Kidney (tissue), 14 donors: ENCODE data around the gene ZNF184. TPM values are rescaled to one million over a fixed set of nuclear protein-coding genes. Genes with fewer than 3 reads are reported as not detected.
A peak's percentile ranks its signal among the peaks of the same experiment; 100 is the strongest.

Source experiments
- DNase-seq, 5 donors: peaks; one replicate each; pipeline ENCODE4 v3.0.0-alpha.2; 2013 to 2020
- FAIRE-seq: peaks from 2 replicates; lab custom pipeline; 2012; peaks lifted over from hg19 to GRCh38; lab: Jason Lieb, UNC
- H3K27ac ChIP-seq, 2 donors: one replicate each; pipeline ENCODE4 v1.7.0; 2013; ENCODE audit warnings: low read depth in 2 of 2, low read length in 2 of 2, inconsistent platforms in 1 of 2
- H3K27me3 ChIP-seq: one replicate; pipeline ENCODE4 v1.7.1; 2013; ENCODE audit warnings: low read length, inconsistent platforms; ENCODE audit not compliant: control insufficient read depth, insufficient read depth
- H3K36me3 ChIP-seq, 3 donors: one replicate each; pipeline versions ENCODE4 v1.7.0 to v1.7.1; 2013; ENCODE audit warnings: low read length in 3 of 3, control low read depth in 1 of 3, inconsistent platforms in 1 of 3; ENCODE audit not compliant: insufficient read depth in 3 of 3, control insufficient read depth in 2 of 3
- H3K4me1 ChIP-seq, 3 donors: one replicate each; pipeline versions ENCODE4 v1.7.0 to v1.7.1; 2013; ENCODE audit warnings: low read length in 3 of 3, inconsistent platforms in 1 of 3, low read depth in 1 of 3; ENCODE audit not compliant: control insufficient read depth in 2 of 3, insufficient read depth in 2 of 3
- H3K4me3 ChIP-seq, 3 donors: one replicate each; pipeline versions ENCODE4 v1.7.0 to v1.8.1; 2013; ENCODE audit warnings: low read length in 3 of 3, control low read depth in 1 of 3, inconsistent platforms in 1 of 3
- H3K9ac ChIP-seq, 3 donors: one replicate each; pipeline versions ENCODE4 v1.7.0 to v1.7.1; 2013; ENCODE audit warnings: low read length in 3 of 3, control low read depth in 1 of 3, inconsistent platforms in 1 of 3
- H3K9me3 ChIP-seq, 3 donors: one replicate each; pipeline versions ENCODE4 v1.7.0 to v1.7.1; 2013; ENCODE audit warnings: low read length in 3 of 3, control low read depth in 1 of 3, inconsistent platforms in 1 of 3; ENCODE audit not compliant: control insufficient read depth in 2 of 3, insufficient read depth in 1 of 3
- CTCF ChIP-seq: IDR thresholded peaks from 3 replicates; pipeline ENCODE4 v1.5.1; 2012; ENCODE audit warnings: mild to moderate bottlenecking, moderate library complexity, borderline replicate concordance; ENCODE audit not compliant: insufficient read depth; ENCODE audit errors: extremely low read depth
- intact Hi-C: fragments of 100-400 bp; cut with DNase I; formaldehyde crosslinking; loops from one replicate; pipeline ENCODE4 v1.11.1; 2022
- polyA plus RNA-seq: library from polyadenylated mRNA; stranded (reverse); fragments of 350-450 nt; fragmentation: Illumina TruSeq; extraction: RNeasy Lipid Tissue Mini Kit (QIAGEN cat#74804); gene quantifications from one replicate; pipeline ENCODE4 v1.2.3, GENCODE V29; 2014; ENCODE audit warnings: low read depth, low replicate concordance; ENCODE audit not compliant: insufficient read depth
- total RNA-seq: library from RNA; stranded (reverse); fragmentation: NEBNext Ultra II Directional; extraction: Animal tissue kit (Norgen Biotek cat#: 25700); gene quantifications from one replicate; pipeline ENCODE4 v1.2.1, GENCODE V29; 2021
- donor health status: control.
- donor health status: control.
- donor health status: control.
- donor health status: control.
- donor health status: control.
- donor health status: DM: yes; HTN: yes; CAD: no.
- donor health status: Normal renal cell carcinoma (clear cell type).

Gene ZNF184
- total and polyA plus RNA-seq, 2 donors from 2014 or later = 4.4 to 8.0 TPM

DNA sequence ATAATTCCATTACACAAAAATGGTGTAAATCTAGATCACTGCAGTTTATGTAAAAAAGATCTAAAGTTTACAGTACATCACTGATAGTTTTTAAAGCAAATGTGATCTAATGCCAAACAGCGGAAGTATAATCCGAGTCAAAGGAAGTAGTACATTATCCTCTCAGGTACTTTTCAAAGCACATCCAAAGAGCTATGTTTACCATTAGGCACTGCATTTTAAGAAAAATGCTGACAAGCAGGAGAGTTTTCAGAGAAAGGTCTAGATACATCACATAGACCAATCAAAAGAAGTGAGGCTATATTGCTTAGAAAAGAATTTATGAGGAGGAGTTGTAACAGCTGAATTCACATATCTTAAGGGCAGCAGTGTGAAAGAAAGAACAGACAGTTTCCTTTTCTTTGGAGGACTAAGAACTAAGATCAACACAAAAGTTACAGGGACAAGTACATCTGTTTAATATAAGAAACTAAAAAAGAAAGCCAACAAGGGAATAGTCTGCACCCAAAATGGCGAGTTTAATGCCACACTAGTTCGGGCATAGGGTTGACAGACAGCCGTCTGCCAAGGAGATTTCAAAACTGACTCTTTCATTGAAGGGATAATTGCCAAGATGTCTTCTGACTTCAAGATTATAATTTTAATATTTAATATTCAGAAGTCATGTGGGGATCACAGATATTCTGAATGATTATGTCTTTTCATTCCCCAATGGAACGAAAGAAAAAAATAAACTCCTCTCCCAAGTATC, 1.4 kb downstream of the ZNF184 start:
- H3K4me3 ChIP-seq = peak overlapping the region; percentile 73 to 94 (median 91)
- H3K27ac ChIP-seq = no peak overlapping the region
- no peaks in the 10 kb centered on the region for H3K9me3 ChIP-seq
- no peak for TF ChIP-seq CTCF
- intact Hi-C loops = no loop called here
- H3K9ac ChIP-seq = peak overlapping the region in 2 of 3 donors; percentile 72 to 90
- DNase-seq (peak in 2 of 5 donors; percentile 29 to 36), FAIRE-seq (no peak)
- peaks cover 0 to 20% (median 2%) of the 10 kb centered on the region in 3 donors for H3K36me3 ChIP-seq
- no peaks in the 10 kb centered on the region for H3K27me3 ChIP-seq
- no peaks in the 10 kb centered on the region for H3K4me1 ChIP-seq

GRCh38 chr6:27470023-27470422, 2.9 kb downstream of the ZNF184 start:
- no peak for TF ChIP-seq CTCF
- intact Hi-C loops = no loop called here
- H3K27ac ChIP-seq = no peak overlapping the region
- FAIRE-seq (no peak), DNase-seq (no peak)
- H3K4me3 ChIP-seq = no peak overlapping the region
- H3K4me1 ChIP-seq = no peaks in the 10 kb centered on the region
- H3K27me3 ChIP-seq = no peaks in the 10 kb centered on the region
- no peaks in the 10 kb centered on the region for H3K9me3 ChIP-seq
- peaks cover 0 to 28% (median 5%) of the 10 kb centered on the region in 3 donors for H3K36me3 ChIP-seq
- H3K9ac ChIP-seq = no peak overlapping the region

DNA sequence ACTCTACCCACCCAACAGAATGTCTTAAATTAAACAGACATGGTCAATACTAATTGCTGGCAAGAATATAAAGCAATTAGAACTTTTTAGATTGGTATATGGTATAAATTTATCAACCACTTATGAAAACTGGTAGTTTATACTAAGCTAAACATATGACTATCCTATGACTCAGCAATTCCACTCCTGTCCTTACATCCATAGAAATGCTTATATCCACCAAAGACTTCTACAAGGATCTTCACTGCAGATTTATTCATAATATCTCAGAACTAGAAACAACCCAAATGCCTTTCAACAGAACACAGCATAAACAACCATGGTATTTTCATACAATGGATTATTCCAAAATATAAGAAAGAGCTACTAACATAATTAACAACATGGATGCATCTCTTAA, 4.6 kb downstream of the ZNF184 start:
- Histone ChIP-seq H3K27ac (no peak overlapping the region), H3K36me3 (peaks cover 0 to 32% (median 5%) of the 10 kb centered on the region in 3 donors), H3K9ac (no peak overlapping the region), H3K9me3 (no peaks in the 10 kb centered on the region), H3K4me3 (no peak overlapping the region), H3K4me1 (no peaks in the 10 kb centered on the region), H3K27me3 (no peaks in the 10 kb centered on the region)
- FAIRE-seq (no peak), DNase-seq (no peak)
- intact Hi-C loops = no loop called here
- TF ChIP-seq CTCF = no peak

DNA sequence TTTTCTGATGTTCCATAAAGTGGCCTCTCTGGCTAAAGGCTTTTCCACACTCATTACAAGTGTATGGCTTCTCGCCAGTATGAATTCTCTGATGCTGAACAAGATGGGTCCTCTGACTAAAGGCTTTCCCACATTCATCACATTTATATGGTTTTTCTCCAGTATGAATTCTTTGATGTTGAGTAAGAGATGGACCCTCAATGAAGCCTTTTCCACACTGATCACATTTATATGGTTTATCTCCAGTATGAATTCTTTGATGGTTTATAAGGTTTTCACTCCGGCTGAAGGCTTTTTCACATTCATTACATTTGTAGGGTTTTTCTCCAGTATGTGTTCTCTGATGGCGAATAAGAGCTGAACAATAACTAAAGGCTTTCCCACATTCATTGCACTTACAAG, 20.4 kb downstream of the ZNF184 start:
- H3K4me1 ChIP-seq = no peaks in the 10 kb centered on the region

More for the DNA sequence above, 20.4 kb downstream of the ZNF184 start:
- no peaks in the 10 kb centered on the region for H3K27me3 ChIP-seq
- TF ChIP-seq CTCF = no peak
- H3K27ac ChIP-seq = no peak overlapping the region
- FAIRE-seq = no peak
- peaks cover 52 to 67% (median 59%) of the 10 kb centered on the region in 3 donors for H3K36me3 ChIP-seq
- peak overlapping the region in 1 of 3 donors; percentile 23 for H3K4me3 ChIP-seq
- intact Hi-C loops = no loop called here
- H3K9me3 ChIP-seq = peaks cover 22 to 87% (median 59%) of the 10 kb centered on the region in 3 donors
- H3K9ac ChIP-seq = no peak overlapping the region
- DNase-seq = no peak
